HG02840 (cell line): ENCODE results near the gene ASXL1.
"Not testable (repeated sequence)": the region's sequence is repeated elsewhere in the genome, so short reads cannot be mapped to it uniquely, and the experiment has no call there.

Experiments
- ATAC-seq: cut with Tn5 transposase; IDR thresholded peaks from one replicate; pipeline ENCODE4 v1.9.1; 2021; ENCODE audit warnings: mild to moderate bottlenecking, moderate library complexity, moderate number of reproducible peaks; ENCODE audit not compliant: unreplicated experiment, low FRiP score

Gene ASXL1

DNA sequence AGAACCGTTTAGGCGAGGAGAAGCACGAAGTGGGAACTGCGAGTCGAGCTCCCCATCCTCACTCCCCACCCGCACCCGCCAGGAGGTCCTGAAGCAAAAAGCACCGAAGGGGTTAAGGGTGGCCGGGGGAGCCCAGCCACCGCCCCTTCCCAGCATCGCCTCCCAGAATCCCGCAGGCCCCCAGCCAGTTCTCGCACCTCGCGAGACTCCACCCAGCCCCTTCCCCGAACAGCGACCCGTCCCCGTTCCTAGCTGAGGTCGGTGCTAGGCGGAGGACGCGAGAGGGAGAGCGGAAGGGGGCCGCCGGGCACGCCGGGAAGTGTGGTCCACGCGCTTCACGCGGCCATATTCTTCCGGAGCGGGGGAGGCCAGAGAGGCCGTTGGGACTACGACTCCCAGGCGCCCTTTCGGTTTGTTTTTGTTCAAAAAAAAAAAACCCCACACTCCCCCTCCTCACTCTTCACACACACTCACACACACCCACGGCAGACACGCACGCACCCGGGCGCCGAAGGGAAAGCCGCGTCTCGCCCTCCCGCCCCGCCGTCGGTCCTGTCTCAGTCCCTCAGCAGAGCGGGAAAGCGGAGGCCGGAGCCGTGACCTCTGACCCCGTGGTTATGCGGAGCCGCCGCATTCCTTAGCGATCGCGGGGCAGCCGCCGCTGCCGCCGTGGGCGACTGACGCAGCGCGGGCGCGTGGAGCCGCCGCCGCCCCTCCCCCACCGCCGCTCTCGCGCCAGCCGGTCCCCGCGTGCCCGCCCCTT, at the start of gene ASXL1:
TSS of gene ASXL1 (plus strand) at position 463 of the 763 bp plus-strand sequence. CDS start 445 bp downstream, outside the sequence.
- peak; percentile 64 for ATAC-seq

DNA sequence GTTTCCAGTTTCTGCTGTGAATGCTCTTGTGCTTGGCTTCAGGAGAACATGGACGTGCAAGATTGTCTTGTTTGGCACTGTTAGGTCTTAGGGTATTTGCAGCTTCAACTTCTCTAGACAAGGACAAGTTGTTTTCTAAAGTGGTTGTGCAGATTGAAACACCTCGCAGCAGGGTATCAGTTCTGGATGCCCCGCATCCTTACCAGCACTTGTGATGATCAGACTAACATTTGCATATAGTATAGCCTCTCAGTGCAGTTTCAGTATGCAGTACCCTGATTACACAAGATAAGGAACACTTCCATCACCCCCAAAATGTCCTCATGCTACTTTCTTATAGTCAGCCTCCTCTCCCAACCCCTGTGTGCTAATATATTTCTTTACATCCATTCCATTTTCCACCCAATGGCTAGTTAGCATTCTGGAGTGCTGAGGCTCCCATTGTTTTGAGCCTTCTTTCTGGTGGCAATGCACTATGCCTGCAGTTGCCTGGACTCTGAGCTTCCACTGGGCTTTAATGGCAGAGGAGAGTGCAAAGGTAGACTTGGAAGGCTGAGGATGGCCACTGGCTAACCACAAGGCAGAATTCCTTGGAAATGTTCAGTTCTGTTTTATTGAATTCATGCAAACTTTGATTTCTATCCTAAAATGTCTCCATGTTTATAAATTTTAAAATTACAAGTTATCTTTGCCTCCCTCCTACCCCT, 45.3 kb upstream of the ASXL1 start:
- ATAC-seq, result no peak

DNA sequence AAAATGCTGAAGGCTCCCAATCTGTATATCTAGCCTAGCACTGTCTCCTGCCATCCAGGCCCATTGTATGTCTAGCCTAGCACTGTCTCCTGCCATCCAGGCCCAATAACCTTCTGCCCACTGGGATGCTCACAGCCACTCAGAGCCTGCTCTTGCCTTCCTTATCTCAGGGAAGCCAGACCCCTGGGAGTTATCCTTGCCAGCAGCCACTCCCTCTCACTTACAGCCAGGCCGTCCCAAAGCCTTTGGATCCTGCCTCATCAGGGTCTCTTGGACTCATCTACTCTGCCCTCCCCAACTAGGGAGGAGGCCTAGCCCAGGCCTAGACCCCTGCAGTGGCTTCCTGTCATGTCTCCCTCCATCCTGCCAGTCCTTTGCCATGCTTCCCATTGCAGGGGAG, 43.4 kb upstream of the ASXL1 start:
- no peak for ATAC-seq

DNA sequence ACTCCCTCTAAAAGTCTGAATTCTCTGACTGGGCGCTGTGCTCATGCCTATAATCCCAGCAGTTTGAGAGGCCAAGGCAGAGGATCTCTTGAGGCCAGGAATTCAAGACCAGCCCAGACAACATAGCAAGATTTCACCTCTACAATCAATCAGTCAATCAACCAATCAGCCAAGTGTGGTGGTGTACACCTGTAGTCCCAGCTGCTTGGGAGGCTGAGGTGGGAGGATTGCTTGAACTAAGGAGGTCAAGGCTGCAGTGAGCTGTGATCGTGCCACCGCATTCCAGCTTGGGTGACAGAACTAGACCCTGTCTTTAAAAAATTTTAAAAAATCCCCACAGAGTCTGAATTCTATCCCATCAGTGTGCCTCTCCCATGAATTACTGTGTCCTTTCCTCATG, 42.7 kb upstream of the ASXL1 start:
- ATAC-seq, result no peak

DNA sequence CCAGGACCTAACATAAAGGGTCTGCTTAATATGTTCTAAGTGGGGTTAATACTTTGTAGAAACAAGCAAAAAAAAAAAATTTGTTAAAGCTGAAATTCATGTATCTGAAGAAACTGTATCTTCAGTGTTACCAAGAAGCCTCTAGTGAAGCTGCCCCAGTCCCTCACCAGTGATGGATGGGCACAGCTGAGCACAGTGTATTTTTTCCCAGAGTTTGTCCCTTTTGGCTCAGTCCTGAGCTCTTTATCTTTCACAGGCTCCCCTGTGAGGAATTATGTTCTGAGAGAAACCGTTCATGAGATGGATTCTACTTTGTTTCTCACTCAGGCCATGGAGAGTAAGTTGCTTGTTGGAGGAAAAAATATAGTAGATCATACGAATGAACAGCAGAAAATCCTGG, 42.2 kb upstream of the ASXL1 start:
- ATAC-seq, result no peak

DNA sequence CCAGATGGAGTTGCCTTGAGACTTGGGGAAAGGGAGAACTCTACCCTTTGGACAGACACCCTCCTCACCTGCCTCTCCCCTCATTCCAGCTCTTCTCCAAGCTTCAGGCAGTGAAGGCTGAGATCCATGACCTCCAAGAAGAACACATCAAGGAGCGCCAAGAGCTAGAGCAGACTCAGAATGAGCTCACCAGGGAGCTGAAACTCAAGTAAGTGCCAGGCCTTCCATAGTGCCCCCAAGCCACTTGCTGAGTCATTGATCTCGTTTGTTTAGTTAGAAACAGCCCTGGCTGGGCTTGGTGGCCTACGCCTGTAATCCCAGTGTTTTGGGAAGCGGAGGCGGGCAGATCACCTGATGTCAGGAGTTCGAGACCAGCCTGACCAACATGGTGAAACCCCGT, 41.5 kb upstream of the ASXL1 start:
- ATAC-seq, result no peak

DNA sequence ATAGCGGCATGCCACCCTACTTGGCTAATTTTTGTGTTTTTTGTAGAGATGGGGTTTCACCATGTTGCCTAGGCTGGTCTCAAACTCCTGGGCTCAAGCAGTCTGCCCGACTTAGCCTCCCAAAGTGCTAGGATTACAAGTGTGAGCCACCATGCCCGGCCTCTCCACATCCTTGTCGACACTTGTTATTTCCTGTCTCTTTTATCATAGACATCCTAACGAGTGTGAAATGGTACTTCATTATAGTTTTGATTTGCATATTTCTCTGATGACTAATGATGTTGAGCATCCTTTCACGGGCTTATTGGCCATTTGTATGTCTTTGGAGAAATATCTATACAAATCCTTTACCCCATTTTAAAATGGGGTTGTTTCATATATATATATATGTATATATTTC, 39.0 kb upstream of the ASXL1 start:
- ATAC-seq, result no peak

DNA sequence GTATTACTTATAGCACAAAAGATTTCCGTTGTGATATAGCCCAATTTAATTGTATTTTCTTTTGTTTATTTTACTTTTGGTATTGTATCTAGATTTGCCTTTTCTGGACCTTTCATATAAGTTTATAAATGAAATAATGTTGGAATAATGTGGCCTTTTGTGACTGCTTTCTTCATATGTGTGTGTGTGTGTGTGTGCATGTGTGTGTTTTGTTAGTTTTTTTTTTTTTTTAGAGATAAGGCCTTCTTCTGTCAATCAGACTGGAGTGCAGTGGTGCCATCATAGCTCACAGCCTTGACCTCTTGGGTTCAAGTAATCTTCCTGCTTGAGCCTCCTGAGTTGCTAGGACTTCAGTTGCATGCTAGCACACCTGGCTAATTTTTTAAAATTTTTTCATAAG, 37.8 kb upstream of the ASXL1 start:
- ATAC-seq, result no peak

DNA sequence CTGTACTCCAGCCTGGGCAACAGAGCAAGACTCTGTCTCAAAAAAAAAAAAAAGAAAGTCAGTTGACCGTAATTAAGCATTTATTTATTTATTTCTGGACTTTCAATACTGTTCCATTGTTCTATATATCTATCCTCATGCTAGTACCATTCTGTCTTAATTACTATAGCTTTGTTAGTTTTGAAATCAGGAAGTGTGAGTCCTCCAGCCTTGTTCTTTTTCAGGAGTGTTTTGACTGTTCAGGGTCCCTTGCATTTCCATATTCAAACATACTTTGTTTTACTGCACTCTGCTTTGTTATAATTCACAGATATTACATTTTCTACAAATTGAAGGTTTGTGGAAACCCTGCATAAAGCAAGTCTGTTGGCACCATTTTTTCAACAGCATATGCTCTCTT, 36.7 kb upstream of the ASXL1 start:
- no peak for ATAC-seq

DNA sequence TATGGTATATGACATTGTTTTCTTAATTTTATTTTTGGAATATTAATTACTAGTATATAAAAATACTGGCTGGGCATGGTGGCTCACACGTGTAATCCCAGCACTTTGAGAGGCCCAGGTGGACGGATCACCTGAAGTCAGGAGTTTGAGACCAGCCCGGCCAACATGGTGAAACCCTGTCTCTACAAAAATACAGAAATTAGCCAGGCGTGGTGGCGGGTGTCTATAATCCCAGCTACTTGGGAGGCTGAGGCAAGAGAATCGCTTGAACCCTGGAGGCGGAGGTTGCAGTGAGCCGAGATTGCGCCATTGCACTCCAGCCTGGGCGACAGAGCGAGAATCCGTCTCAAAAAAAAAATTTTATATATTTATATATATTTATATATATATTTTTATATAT, 35.9 kb upstream of the ASXL1 start:
- not testable (repeated sequence) for ATAC-seq

DNA sequence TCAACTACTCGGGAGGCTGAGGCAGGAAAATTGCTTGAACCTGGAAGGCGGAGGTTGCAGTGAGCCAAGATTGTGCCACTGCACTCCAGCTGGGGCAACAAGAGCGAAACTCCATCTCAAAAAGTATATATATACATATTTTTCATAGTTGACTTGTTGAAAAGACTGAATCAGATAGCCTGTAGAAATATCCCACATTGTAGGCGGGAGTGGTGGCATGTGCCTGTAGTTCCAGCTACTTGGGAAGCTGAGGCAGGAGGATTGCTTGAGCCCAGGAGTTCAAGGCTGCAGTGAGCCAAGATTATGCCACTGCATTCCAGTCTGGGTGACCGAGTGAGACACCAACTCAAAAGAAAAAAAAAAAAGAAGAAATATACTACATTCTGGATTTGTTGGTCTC, 34.4 kb upstream of the ASXL1 start:
- not testable (repeated sequence) for ATAC-seq

DNA sequence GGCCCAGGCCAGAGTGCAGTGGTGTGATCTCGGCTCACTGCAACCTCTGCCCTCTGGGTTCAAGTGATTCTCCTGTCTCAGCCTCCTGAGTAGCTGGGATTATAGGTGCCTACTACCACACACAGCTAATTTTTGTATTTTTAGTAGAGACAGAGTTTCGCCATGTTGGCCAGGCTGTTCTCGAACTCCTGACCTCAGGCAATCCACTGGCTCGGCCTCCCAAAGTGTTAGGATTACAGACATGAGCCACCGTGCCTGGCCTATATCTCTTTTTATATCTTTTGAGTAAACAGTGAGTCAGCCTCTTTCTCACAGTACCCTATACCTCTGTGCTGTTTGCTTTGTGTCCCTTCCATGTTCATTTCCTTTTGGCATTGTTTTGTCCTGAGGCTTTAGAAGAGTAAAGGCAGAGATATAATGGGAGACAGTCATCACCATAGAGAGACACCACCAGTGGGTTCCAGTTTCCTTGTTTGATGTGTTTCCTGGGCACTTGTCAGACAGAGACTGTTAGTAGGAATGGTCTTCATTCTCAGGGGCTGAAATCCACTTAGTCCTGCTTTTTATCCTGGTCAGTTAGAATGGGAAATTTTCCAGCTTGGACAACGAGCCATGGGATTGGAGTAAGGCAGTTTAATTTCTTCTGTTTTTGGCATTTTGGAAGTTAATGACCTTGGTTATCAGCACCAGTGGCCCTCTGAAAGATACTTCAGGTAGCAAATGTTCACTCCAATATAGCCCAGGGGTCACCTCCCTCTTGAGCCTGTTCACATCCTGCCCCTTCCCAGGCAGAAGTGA, 32.2 kb upstream of the ASXL1 start:
- ATAC-seq, result no peak

DNA sequence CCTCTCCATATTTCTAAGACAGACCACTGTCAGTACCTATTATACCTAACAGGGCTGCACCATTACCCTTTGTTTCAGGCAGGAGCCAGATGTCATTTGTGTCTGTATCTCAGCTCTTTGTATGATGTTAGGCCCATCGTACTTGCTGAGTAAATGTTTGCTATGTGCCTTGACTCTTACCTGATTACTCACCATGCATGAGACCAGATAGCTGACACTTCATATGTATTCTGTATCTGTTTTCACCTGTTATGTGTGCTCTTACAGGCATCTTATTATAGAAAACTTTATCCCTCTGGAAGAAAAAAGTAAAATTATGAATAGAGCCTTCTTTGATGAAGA, 31.7 kb upstream of the ASXL1 start:
- ATAC-seq, result no peak

DNA sequence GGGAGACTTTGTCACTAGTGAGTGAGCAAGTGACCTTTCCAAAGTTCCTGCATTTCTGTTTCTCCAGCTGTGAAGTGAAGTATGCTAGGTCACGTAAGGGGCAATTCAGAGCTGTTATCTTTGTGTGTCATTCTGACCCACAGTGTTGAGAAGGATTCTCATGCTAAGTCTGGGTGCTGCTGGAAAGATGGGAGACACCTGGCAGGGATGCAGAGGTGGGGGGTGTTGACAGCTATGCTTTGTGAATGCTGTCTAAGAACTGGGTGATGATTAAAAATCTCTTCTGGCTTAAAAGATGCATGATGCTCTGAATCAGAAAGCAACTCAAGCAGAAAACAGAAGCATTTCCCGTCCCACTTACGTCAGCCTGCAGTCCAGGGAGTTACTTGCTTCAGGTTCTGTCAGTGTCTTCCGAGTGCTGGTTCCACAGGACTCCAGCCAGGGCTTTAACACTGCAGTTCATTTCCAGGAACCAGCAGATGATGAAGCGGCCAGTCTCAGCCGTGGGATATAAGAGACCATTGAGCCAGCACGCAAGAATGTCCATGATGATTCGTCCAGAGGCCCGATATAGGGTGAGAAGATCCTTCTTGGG, 30.9 kb upstream of the ASXL1 start:
- ATAC-seq, result no peak

DNA sequence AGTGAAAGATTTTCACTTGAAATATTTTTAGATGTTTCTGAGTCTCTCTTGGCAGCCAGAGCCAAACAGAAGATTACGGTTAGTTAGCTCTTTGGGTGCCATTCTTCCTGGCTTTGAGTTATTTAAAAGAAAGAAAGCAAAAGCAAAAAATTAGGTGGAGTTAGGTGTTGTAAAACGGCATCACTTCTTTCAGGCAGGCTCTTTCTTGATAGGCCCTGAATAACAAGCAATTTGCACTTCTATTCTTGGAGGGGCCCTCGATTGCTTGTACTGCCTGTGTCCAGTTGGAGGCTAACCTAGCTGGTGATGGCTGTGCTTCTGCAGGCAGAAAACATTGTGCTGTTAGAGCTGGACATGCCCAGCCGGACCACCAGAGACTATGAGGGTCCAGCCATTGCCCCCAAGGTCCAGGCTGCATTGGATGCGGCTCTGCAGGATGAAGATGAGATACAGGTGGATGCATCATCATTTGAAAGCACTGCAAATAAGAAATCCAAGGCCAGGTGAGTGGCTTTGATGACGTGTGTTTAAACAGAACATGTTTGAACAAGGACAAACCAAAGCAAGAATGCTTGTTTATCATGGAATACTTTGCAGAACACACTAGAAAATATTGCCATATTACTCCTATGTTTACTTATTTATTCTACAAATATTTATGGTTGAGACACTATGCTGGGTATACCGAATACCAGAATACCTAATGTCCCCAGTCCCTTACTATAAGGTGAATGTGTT, 28.1 kb upstream of the ASXL1 start:
- no peak for ATAC-seq

DNA sequence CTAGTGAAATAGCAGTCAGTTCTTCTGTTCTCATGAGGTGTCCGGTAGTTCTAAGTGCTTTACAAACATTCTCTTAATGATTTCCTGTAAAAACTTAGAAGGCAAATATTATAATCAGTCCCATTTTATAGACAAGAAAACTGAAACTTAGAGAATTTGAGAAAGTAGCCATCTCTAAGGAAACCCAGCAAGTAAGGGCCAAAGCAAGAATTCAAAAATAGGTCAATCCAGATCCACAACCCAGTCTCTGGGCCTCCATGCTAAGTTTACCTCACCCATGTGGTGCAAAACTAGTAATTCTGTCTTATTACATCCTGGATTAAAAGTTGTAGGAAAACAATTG, 27.6 kb upstream of the ASXL1 start:
- ATAC-seq, result no peak

DNA sequence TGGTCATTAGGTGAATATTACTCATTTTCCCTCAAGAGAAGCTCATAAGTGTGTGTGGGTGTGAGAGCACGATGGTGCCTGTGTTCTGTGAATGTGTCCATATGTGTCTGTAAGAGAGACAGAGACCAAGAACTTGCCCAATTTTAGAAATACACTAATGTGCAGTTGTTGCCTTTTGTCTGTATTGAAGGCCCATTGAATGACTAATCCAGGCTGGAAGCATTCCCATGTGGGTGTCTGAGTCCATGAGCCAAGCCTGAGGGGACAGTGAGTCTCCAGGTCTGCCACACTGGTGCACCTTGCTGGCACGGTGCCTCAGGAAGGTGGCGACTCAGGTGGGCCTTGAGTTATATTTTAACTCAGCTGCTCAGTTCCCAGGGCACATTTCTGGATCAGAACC, 25.5 kb upstream of the ASXL1 start:
- ATAC-seq, result peak; percentile 6

DNA sequence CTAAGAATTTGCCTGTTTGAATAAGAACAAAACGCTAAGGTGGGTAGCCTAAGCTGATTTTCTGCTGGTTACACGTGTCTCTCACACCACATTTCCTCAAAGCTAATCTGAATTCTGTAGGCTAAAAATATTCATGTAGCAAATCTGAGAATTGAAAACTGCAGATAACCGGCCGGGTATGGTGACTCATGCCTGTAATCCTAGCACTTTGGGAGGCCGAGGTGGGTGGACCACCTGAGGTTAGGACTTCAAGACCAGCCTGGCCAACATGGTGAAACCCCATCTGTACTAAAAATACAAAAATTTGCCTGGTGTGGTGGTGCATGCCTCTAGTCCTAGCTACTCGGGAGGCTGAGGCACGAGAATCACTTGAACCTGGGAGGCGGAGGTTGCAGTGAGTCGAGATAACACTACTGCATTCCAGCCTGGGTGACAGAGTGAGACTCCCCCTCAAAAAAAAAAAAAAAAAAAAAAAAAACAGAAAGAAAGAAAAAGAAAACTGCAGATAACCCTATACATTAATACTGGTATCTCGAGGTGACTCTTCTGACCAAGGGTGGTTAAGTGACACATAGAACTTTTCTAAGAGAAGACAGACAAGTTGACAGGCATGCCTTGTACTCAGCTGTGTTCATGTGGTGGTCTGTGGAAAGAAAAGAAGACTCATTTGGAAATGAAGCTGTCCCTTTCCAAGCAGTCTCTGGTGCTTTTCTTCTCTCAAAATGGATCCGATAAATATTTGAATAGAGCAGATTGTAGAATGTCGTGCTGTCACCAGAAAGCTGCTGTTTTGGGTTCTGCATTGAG, 24.7 kb upstream of the ASXL1 start:
- peak; percentile 65 for ATAC-seq

DNA sequence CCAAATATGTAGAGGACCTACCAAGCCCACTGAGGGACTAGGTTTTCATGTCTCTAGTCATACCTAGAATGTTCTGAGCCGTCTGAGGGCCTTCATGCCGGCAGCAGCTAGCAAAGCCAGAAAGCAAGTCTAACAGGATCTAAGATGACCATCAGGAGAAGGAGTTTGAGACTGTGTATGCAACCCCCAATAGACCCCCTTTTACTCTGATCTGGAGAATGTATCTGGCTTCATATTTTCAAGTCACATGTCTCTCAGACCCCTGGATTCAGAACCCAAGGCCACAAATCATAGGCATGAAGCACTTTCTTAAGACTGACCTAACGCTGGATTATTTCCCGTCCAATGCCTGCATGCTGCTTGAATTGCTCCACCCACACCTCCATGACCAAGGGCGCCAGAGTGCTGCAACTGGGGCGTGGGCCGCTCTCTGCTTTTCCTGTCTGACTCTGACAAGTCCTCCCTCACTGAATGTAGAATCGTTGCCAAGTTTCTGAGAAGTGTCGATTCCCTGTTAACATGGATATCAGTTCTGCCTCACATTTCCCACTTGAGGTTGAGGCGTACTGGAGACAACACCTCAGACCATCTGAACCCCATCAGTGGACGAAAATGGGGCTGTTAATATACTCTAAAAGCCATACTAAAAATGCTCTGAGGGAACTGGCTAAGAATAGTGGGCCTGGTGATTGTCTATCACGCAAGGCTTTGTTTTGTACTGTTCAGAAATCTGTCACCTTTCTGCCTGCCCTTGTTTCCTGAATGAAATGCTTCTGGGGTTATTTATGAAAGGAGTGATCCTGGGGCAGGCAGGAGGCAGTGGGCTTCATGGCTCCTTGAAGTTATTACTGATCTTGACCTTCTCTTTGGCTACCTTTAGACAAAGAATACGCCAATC, 23.9 kb upstream of the ASXL1 start:
- ATAC-seq, result peak; percentile 13
